ENCODE data around the gene SLC17A7.

DNA sequence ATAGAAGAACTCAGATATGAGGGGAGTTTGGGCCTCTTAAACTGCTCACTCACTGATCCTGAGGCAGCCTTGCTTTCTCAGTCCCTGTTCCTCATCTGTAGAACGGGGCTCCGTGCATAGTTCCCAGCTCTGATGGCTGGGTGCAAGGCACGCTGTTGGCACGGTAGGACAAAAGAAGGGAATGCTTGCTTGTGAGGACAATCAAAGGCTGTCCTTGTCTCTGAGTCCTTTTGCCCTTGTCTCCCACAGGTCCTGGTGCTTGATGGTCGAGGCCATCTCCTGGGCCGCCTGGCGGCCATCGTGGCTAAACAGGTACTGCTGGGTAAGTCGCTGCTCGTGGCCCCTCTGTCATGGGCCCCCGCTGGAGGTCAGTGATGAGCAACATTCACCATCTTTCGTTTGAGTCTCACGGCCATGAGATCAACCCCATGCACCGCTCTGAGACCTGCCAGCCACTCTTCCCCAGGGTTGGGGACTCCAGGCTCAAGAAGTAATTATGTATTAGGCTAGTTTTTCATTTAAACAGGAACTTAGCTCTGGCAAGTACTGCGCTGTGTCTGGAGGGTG is 48.4 kb upstream of the SLC17A7 start:
- TF ChIP-seq POLR2A (IDR thresholded peaks at IDR 0.05; ENCODE audit: low read depth, low read length): peak; percentile 70; the same call in 1 of the 2 replicates
- no peak for TF ChIP-seq TAF1 (IDR thresholded peaks at IDR 0.05; ENCODE audit: borderline replicate concordance, low read depth, low read length)

Measured in GM12892 (cell line).